T follicular helper cell (primary cell): ENCODE results near the gene OR10K2.

ENCODE experiments used
- DNase-seq: peaks from one replicate; pipeline ENCODE4 v3.0.0-alpha.2; 2020; ENCODE audit warnings: low read depth

The OR10K2 gene

GRCh38 chr1:158371188-158371953 is 54.7 kb downstream of the OR10K2 start:
- DNase-seq: no peak
